WERI-Rb-1 (cell line): ENCODE measurements around the gene GRIPAP1.

ENCODE experiments used
- DNase-seq: peaks from one replicate; pipeline ENCODE4 v3.0.0-alpha.2; 2020
- H3K27ac ChIP-seq: fragments of 250-450 bp; sonication (Bioruptor Pico); 2 replicates; pipeline ENCODE4 v1.5.1; 2020; ENCODE audit warnings: mild to moderate bottlenecking, moderate library complexity
- H3K27me3 ChIP-seq: fragments of 250-450 bp; sonication (Bioruptor Pico); 2 replicates; pipeline ENCODE4 v1.5.1; 2021; ENCODE audit warnings: mild to moderate bottlenecking, low read depth, moderate library complexity; ENCODE audit not compliant: insufficient read depth, severe bottlenecking
- H3K36me3 ChIP-seq: fragments of 250-450 bp; sonication (Bioruptor Pico); 2 replicates; pipeline ENCODE4 v1.5.1; 2020; ENCODE audit warnings: mild to moderate bottlenecking, moderate library complexity
- H3K4me3 ChIP-seq: 2 replicates; pipeline ENCODE4 v1.5.1; 2011; ENCODE audit warnings: low read depth, mild to moderate bottlenecking, control low read depth, low read length
- H3K9me3 ChIP-seq: fragments of 250-450 bp; sonication (Bioruptor Pico); 2 replicates; pipeline ENCODE4 v1.5.1; 2021; ENCODE audit warnings: mild to moderate bottlenecking, moderate library complexity; ENCODE audit not compliant: severe bottlenecking
- CTCF ChIP-seq: IDR thresholded peaks from 2 replicates; pipeline ENCODE4 v1.5.1; 2011; ENCODE audit warnings: low read depth, mild to moderate bottlenecking, control low read depth, inconsistent platforms, low read length

Gene GRIPAP1

GRCh38 chrX:48972220-48973164 is 29.6 kb downstream of the GRIPAP1 start:
- H3K27me3 ChIP-seq: peaks cover 7% of the 10 kb centered on the region
- no peak overlapping the region for H3K27ac ChIP-seq
- H3K9me3 ChIP-seq: no peaks in the 10 kb centered on the region
- peak overlapping the region; percentile 30 for H3K4me3 ChIP-seq
- DNase-seq: peak; percentile 63
- peak; percentile 67 for TF ChIP-seq CTCF
- H3K36me3 ChIP-seq: peaks cover 9% of the 10 kb centered on the region; the same call in 1 of the 2 replicates

- DNase-seq: peak; percentile 27
- Histone ChIP-seq H3K4me3 (peak within 1 kb of the TSS; percentile 30), H3K27ac (no peak within 1 kb of the TSS), H3K36me3 (peaks cover 5% of the 10 kb centered on the region; the same call in 1 of the 2 replicates), H3K27me3 (peaks cover 6% of the 10 kb centered on the region), H3K9me3 (no peaks in the 10 kb centered on the region)
- no peak for TF ChIP-seq CTCF
Measured at GRCh38 chrX:48971249-48972219, 30.5 kb downstream of the GRIPAP1 start, which contains the start of gene KCND1. Gene KCND1 (minus strand): TSS chrX:48971844. CDS start chrX:48970271, 1,573 bp downstream.

- Histone ChIP-seq H3K4me3 (no peak overlapping the region), H3K27ac (no peak overlapping the region), H3K9me3 (no peaks in the 10 kb centered on the region), H3K36me3 (no peaks in the 10 kb centered on the region), H3K27me3 (peaks cover 7% of the 10 kb centered on the region)
- DNase-seq: no peak
- TF ChIP-seq CTCF: no peak
Measured at GRCh38 chrX:48969471-48969870, 32.6 kb downstream of the GRIPAP1 start.

- Histone ChIP-seq H3K9me3 (no peaks in the 10 kb centered on the region), H3K36me3 (no peaks in the 10 kb centered on the region), H3K27me3 (peaks cover 5% of the 10 kb centered on the region), H3K4me3 (no peak overlapping the region), H3K27ac (no peak overlapping the region)
- TF ChIP-seq CTCF: no peak
- DNase-seq: no peak
Measured at GRCh38 chrX:48968377-48968776, 33.7 kb downstream of the GRIPAP1 start.

GRCh38 chrX:48966796-48967579 is 35.1 kb downstream of the GRIPAP1 start:
- H3K36me3 ChIP-seq: no peaks in the 10 kb centered on the region
- H3K9me3 ChIP-seq: no peaks in the 10 kb centered on the region
- DNase-seq: no peak
- peaks cover 5% of the 10 kb centered on the region for H3K27me3 ChIP-seq
- TF ChIP-seq CTCF: no peak
- H3K4me3 ChIP-seq: no peak overlapping the region
- H3K27ac ChIP-seq: no peak overlapping the region
